Natural killer cell (primary cell): ENCODE results near the gene UBE2N. TPM values are rescaled to one million over a fixed set of nuclear protein-coding genes. Genes with fewer than 3 reads are reported as not detected.

Source experiments
- ATAC-seq, 3 donors: fragments of 150-1000 bp in 2 of 3; fragments of 200-7000 bp in 1 of 3; cut with Tn5 transposase; 1 replicate in 1 of 3; 2 replicates in 2 of 3; pipeline ENCODE4 v1.10.0; 2021; ENCODE audit warnings: mild to moderate bottlenecking in 2 of 3, moderate library complexity in 2 of 3
- DNase-seq, 2 donors: peaks; one replicate each; pipeline versions ENCODE4 v3.0.0 to v3.0.0-alpha.2; 2013 to 2021; ENCODE audit warnings: mixed read lengths in 1 of 2
- H3K27ac ChIP-seq: one replicate; pipeline ENCODE4 v1.5.1; 2013; ENCODE audit warnings: mild to moderate bottlenecking, low read length
- H3K27me3 ChIP-seq: one replicate; pipeline ENCODE4 v1.6.1; 2013; ENCODE audit warnings: low read length; ENCODE audit not compliant: control insufficient read depth, insufficient read depth
- H3K36me3 ChIP-seq: one replicate; pipeline ENCODE4 v1.6.1; 2013; ENCODE audit warnings: low read length; ENCODE audit not compliant: control insufficient read depth, insufficient read depth
- H3K4me1 ChIP-seq: one replicate; pipeline ENCODE4 v1.6.1; 2013; ENCODE audit warnings: low read length; ENCODE audit not compliant: control insufficient read depth, insufficient read depth
- H3K4me3 ChIP-seq: one replicate; pipeline ENCODE4 v1.5.1; 2013; ENCODE audit warnings: low read length
- H3K9me3 ChIP-seq: one replicate; pipeline ENCODE4 v1.6.1; 2013; ENCODE audit warnings: low read length; ENCODE audit not compliant: control insufficient read depth, insufficient read depth
- H3K27ac Mint-ChIP-seq, 2 donors: one replicate each; pipeline ENCODE4 v1.8.0; 2022; ENCODE audit warnings: mild to moderate bottlenecking in 2 of 2, mixed read lengths in 2 of 2, moderate library complexity in 1 of 2
- H3K27me3 Mint-ChIP-seq, 2 donors: one replicate each; pipeline ENCODE4 v1.8.0; 2022; ENCODE audit warnings: low read depth in 2 of 2, mixed read lengths in 2 of 2
- H3K36me3 Mint-ChIP-seq: one replicate; pipeline ENCODE4 v1.8.0; 2022; ENCODE audit warnings: mixed read lengths
- H3K4me1 Mint-ChIP-seq, 2 donors: one replicate each; pipeline ENCODE4 v1.8.0; 2022; ENCODE audit warnings: mixed read lengths in 2 of 2
- H3K4me3 Mint-ChIP-seq: one replicate; pipeline ENCODE4 v1.8.0; 2022; ENCODE audit warnings: mild to moderate bottlenecking, moderate library complexity, mixed read lengths
- H3K9me3 Mint-ChIP-seq, 2 donors: one replicate each; pipeline ENCODE4 v1.8.0; 2022; ENCODE audit warnings: mixed read lengths in 2 of 2
- CTCF ChIP-seq: fragments of 200-600 bp; IDR thresholded peaks from one replicate; pipeline ENCODE4 v1.8.0; 2022; ENCODE audit warnings: antibody characterized with exemption
- WGBS: methylation state at CpG from one replicate; pipeline ENCODE4 v1.1.7; 2013; ENCODE audit warnings: missing lambda C conversion rate; ENCODE audit not compliant: insufficient coverage; 5-methylcytosine and 5-hydroxymethylcytosine counted together
- intact Hi-C: fragments of 100-400 bp; cut with micrococcal nuclease; formaldehyde crosslinking; loops from one replicate; pipeline ENCODE4 v1.14.2; 2022
- total RNA-seq, 4 donors: library from RNA; stranded (reverse); fragments of 120-200 nt in 1 of 4; gene quantifications; one replicate each; pipeline versions ENCODE4 v1.2.3 to v1.2.4, GENCODE V29; 2013 to 2022

UBE2N gene
- total RNA-seq, 3 donors from 2014 or later (not counting 1 experiment from before 2014, with no cell fraction given): 72.3 to 79.7 (median 72.9) TPM

GRCh38 chr12:93361151-93361919, 80.4 kb downstream of the UBE2N start:
- no peaks in the 10 kb centered on the region for H3K27me3 Mint-ChIP-seq
- H3K4me1 ChIP-seq: peaks cover 8% of the 10 kb centered on the region
- H3K36me3 Mint-ChIP-seq: no peaks in the 10 kb centered on the region
- no peaks in the 10 kb centered on the region for H3K27me3 ChIP-seq
- H3K4me1 Mint-ChIP-seq: peaks cover 6 to 10% of the 10 kb centered on the region in 2 donors
- no peak overlapping the region for H3K4me3 ChIP-seq
- DNase-seq (no peak), ATAC-seq (no peak)
- H3K27ac Mint-ChIP-seq: no peak overlapping the region
- H3K27ac ChIP-seq: no peak overlapping the region
- H3K36me3 ChIP-seq: no peaks in the 10 kb centered on the region
- intact Hi-C loops: no loop called here
- no peaks in the 10 kb centered on the region for H3K9me3 ChIP-seq
- no peak overlapping the region for H3K4me3 Mint-ChIP-seq
- TF ChIP-seq CTCF: no peak
- H3K9me3 Mint-ChIP-seq: no peaks in the 10 kb centered on the region
- WGBS: 95% methylated on average over 4 of the region's 5 CpGs

GRCh38 chr12:93360688-93361087, 81.1 kb downstream of the UBE2N start:
- Histone ChIP-seq H3K9me3 (no peaks in the 10 kb centered on the region), H3K4me3 (no peak overlapping the region), H3K27me3 (no peaks in the 10 kb centered on the region), H3K36me3 (no peaks in the 10 kb centered on the region), H3K27ac (no peak overlapping the region), H3K4me1 (peaks cover 8% of the 10 kb centered on the region)
- H3K36me3 Mint-ChIP-seq: no peaks in the 10 kb centered on the region
- peaks cover 6 to 10% of the 10 kb centered on the region in 2 donors for H3K4me1 Mint-ChIP-seq
- no peak for TF ChIP-seq CTCF
- WGBS: no CpG with 5 or more reads among the region's 2 CpGs
- H3K4me3 Mint-ChIP-seq: no peak overlapping the region
- DNase-seq: no peak
- H3K27me3 Mint-ChIP-seq: no peaks in the 10 kb centered on the region
- no peak overlapping the region for H3K27ac Mint-ChIP-seq
- no peaks in the 10 kb centered on the region for H3K9me3 Mint-ChIP-seq
- ATAC-seq: no peak
- intact Hi-C loops: no loop called here

DNA sequence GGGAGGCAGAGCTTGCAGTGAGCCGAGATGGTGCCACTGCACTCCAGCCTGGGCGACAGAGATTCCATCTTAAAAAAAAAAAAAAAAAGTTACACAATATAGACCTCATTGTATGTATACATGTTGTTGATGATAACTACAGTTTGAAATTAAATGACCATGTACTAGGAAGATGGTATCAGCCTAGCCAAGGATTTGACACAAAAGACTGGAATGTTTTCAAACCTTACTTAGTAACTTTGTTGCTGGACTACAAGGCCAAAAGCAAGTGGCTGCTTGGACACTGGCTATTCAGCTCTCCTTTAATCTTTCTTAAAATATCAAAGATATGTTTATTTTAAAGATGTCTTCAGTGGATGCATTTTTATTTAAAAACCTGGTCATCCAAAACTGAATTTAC, 82.9 kb downstream of the UBE2N start:
- DNase-seq (no peak), ATAC-seq (no peak)
- no peak overlapping the region for H3K27ac ChIP-seq
- Mint-ChIP-seq H3K4me3 (no peak overlapping the region), H3K27me3 (no peaks in the 10 kb centered on the region), H3K4me1 (peaks cover 3% of the 10 kb centered on the region in 2 donors), H3K27ac (no peak overlapping the region), H3K9me3 (no peaks in the 10 kb centered on the region), H3K36me3 (no peaks in the 10 kb centered on the region)
- WGBS: no CpG with 5 or more reads among the region's 2 CpGs
- H3K4me1 ChIP-seq: peaks cover under 1% of the 10 kb centered on the region
- intact Hi-C loops: no loop called here
- no peaks in the 10 kb centered on the region for H3K36me3 ChIP-seq
- TF ChIP-seq CTCF: no peak
- H3K27me3 ChIP-seq: no peaks in the 10 kb centered on the region
- H3K9me3 ChIP-seq: no peaks in the 10 kb centered on the region
- no peak overlapping the region for H3K4me3 ChIP-seq

- DNase-seq (no peak), ATAC-seq (no peak)
- H3K27me3 Mint-ChIP-seq: no peaks in the 10 kb centered on the region
- no peaks in the 10 kb centered on the region for H3K27me3 ChIP-seq
- no peak overlapping the region for H3K27ac Mint-ChIP-seq
- no peaks in the 10 kb centered on the region for H3K4me1 ChIP-seq
- intact Hi-C loops: no loop called here
- TF ChIP-seq CTCF: no peak
- H3K36me3 Mint-ChIP-seq: no peaks in the 10 kb centered on the region
- 100% methylated on average over 2 of the region's 2 CpGs for WGBS
- no peaks in the 10 kb centered on the region for H3K4me1 Mint-ChIP-seq
- H3K4me3 Mint-ChIP-seq: no peak overlapping the region
- no peak overlapping the region for H3K27ac ChIP-seq
- H3K36me3 ChIP-seq: no peaks in the 10 kb centered on the region
- no peaks in the 10 kb centered on the region for H3K9me3 ChIP-seq
- no peaks in the 10 kb centered on the region for H3K9me3 Mint-ChIP-seq
- H3K4me3 ChIP-seq: no peak overlapping the region
Observed at GRCh38 chr12:93358058-93358457, 83.7 kb downstream of the UBE2N start.
